Endodermal cell (in vitro differentiated cells): ENCODE measurements around the gene CEP128. TPM values are rescaled to one million over a fixed set of nuclear protein-coding genes. Genes with fewer than 3 reads are reported as not detected.

Experiments
- DNase-seq: peaks from one replicate; pipeline ENCODE4 v3.0.0-alpha.2; 2017
- H3K27ac ChIP-seq: 2 replicates; pipeline ENCODE4 v1.5.1; 2013; ENCODE audit warnings: mild to moderate bottlenecking, low read depth, low read length, moderate library complexity
- H3K27me3 ChIP-seq: 2 replicates; pipeline ENCODE4 v1.6.1; 2013; ENCODE audit warnings: mild to moderate bottlenecking, low read length, moderate library complexity; ENCODE audit not compliant: insufficient read depth, control insufficient read depth, poor library complexity, severe bottlenecking
- H3K36me3 ChIP-seq: 2 replicates; pipeline ENCODE4 v1.7.0; 2013; ENCODE audit warnings: mild to moderate bottlenecking, low read length, moderate library complexity; ENCODE audit not compliant: control insufficient read depth, insufficient read depth
- H3K4me1 ChIP-seq: one replicate; pipeline ENCODE4 v1.7.0; 2013; ENCODE audit warnings: low read length; ENCODE audit not compliant: control insufficient read depth, insufficient read depth
- H3K4me3 ChIP-seq: 2 replicates; pipeline ENCODE4 v1.5.1; 2013; ENCODE audit warnings: mild to moderate bottlenecking, low read length, moderate library complexity
- H3K9ac ChIP-seq: 2 replicates; pipeline ENCODE4 v1.6.1; 2013; ENCODE audit warnings: mild to moderate bottlenecking, low read length, moderate library complexity; ENCODE audit not compliant: poor library complexity, severe bottlenecking; ENCODE audit errors: extremely low read depth
- H3K9me3 ChIP-seq: 2 replicates; pipeline ENCODE4 v1.6.1; 2013; ENCODE audit warnings: mild to moderate bottlenecking, low read length, moderate library complexity; ENCODE audit not compliant: control insufficient read depth
- H3K27ac Mint-ChIP-seq: 2 replicates; pipeline ENCODE4 v1.8.0; 2020; ENCODE audit warnings: mixed read lengths
- H3K27me3 Mint-ChIP-seq: 2 replicates; pipeline ENCODE4 v1.8.0; 2021; ENCODE audit warnings: mild to moderate bottlenecking, mixed read lengths; ENCODE audit not compliant: insufficient read depth
- H3K36me3 Mint-ChIP-seq: 2 replicates; pipeline ENCODE4 v1.8.0; 2020; ENCODE audit warnings: low read depth, mixed read lengths
- H3K4me1 Mint-ChIP-seq: 2 replicates; pipeline ENCODE4 v1.8.0; 2020; ENCODE audit warnings: mixed read lengths
- H3K4me3 Mint-ChIP-seq: 2 replicates; pipeline ENCODE4 v1.8.0; 2020; ENCODE audit warnings: mild to moderate bottlenecking, moderate library complexity, mixed read lengths
- H3K9me3 Mint-ChIP-seq: 2 replicates; pipeline ENCODE4 v1.8.0; 2020; ENCODE audit warnings: mild to moderate bottlenecking, mixed read lengths
- CTCF ChIP-seq: fragments of 200-600 bp; sonication (generic); conservative IDR thresholded peaks from 2 replicates; pipeline ENCODE4 v1.5.0; 2021; ENCODE audit warnings: antibody characterized with exemption, mild to moderate bottlenecking
- WGBS, 2 experiments: methylation state at CpG; one replicate each; pipeline versions ENCODE4 v1.1.5 to v1.1.7; 2013; ENCODE audit warnings: missing lambda C conversion rate in 2 of 2, mixed read lengths in 1 of 2; ENCODE audit not compliant: insufficient coverage in 1 of 2, insufficient read length in 1 of 2; 5-methylcytosine and 5-hydroxymethylcytosine counted together
- total RNA-seq, 2 donors: library from RNA; stranded (reverse); fragmentation: NEBNext Ultra II Directional in 1 of 2; extraction: Animal tissue kit (Norgen Biotek cat#: 25700) in 1 of 2; gene quantifications; 2 replicates in 1 of 2; 3 replicates in 1 of 2; pipeline ENCODE4 v1.2.1, GENCODE V29; 2021

Gene CEP128
- total RNA-seq, 2 donors from 2014 or later: 21.6 to 29.0 TPM

- no peak for TF ChIP-seq CTCF
- peaks cover 32% of the 10 kb centered on the region for H3K27me3 ChIP-seq
- Mint-ChIP-seq H3K9me3 (peaks cover 26% of the 10 kb centered on the region), H3K36me3 (peaks cover 2% of the 10 kb centered on the region), H3K27ac (no peak overlapping the region), H3K4me3 (no peak overlapping the region), H3K27me3 (peaks cover 44% of the 10 kb centered on the region), H3K4me1 (no peaks in the 10 kb centered on the region)
- H3K4me3 ChIP-seq: no peak overlapping the region
- H3K9me3 ChIP-seq: peaks cover 15% of the 10 kb centered on the region
- no peak for DNase-seq
- no peaks in the 10 kb centered on the region for H3K4me1 ChIP-seq
- H3K36me3 ChIP-seq: no peaks in the 10 kb centered on the region
- 67 to 92% methylated on average over 2 to 6 of the region's 6 CpGs for WGBS, 2 experiments
- no peak overlapping the region for H3K9ac ChIP-seq
- no peak overlapping the region for H3K27ac ChIP-seq
Measured at GRCh38 chr14:80455031-80455430, 486.5 kb downstream of the CEP128 start.

GRCh38 chr14:80448267-80448666 is 493.3 kb downstream of the CEP128 start:
- Histone ChIP-seq H3K4me3 (no peak overlapping the region), H3K27me3 (no peaks in the 10 kb centered on the region), H3K36me3 (no peaks in the 10 kb centered on the region), H3K4me1 (no peaks in the 10 kb centered on the region), H3K9ac (no peak overlapping the region), H3K27ac (no peak overlapping the region), H3K9me3 (peaks cover 16% of the 10 kb centered on the region)
- TF ChIP-seq CTCF: no peak
- WGBS, 2 experiments: 97% methylated on average over 3 of the region's 3 CpGs; no CpG with 5 or more reads in 1 of the 2 experiments
- peaks cover 13% of the 10 kb centered on the region for H3K27me3 Mint-ChIP-seq
- H3K36me3 Mint-ChIP-seq: peaks cover 2% of the 10 kb centered on the region
- no peaks in the 10 kb centered on the region for H3K4me1 Mint-ChIP-seq
- no peak overlapping the region for H3K4me3 Mint-ChIP-seq
- peaks cover 30% of the 10 kb centered on the region for H3K9me3 Mint-ChIP-seq
- no peak overlapping the region for H3K27ac Mint-ChIP-seq
- DNase-seq: no peak

GRCh38 chr14:80447392-80447791 is 494.1 kb downstream of the CEP128 start:
- Mint-ChIP-seq H3K4me3 (no peak overlapping the region), H3K36me3 (peaks cover 2% of the 10 kb centered on the region), H3K27ac (no peak overlapping the region), H3K4me1 (no peaks in the 10 kb centered on the region), H3K9me3 (peaks cover 27% of the 10 kb centered on the region), H3K27me3 (peaks cover 13% of the 10 kb centered on the region)
- no peaks in the 10 kb centered on the region for H3K36me3 ChIP-seq
- H3K9ac ChIP-seq: no peak overlapping the region
- no peak for DNase-seq
- peaks cover 16% of the 10 kb centered on the region for H3K9me3 ChIP-seq
- H3K27ac ChIP-seq: no peak overlapping the region
- H3K4me1 ChIP-seq: no peaks in the 10 kb centered on the region
- H3K4me3 ChIP-seq: no peak overlapping the region
- TF ChIP-seq CTCF: no peak
- no peaks in the 10 kb centered on the region for H3K27me3 ChIP-seq

Other genes starting within 250 kb of the CEP128 start
- under 1 TPM in 1 of 2 donors, not detected in 1; 0.58 TPM for gene TSHR, start 13.9 kb upstream of the CEP128 start, total RNA-seq